Activated T-helper 1 cell treated with anti-CD3 and anti-CD28 coated beads, Interleukin-12 subunit alpha, Interleukin-12 subunit beta, Interleukin-2, Interleukin-4 antibody, amounts not matched to agents 30 ng/mL and 10 ng/mL and 1 ng/mL, durations not matched to agents 14 hours and 24 hours and 36 hours (primary cell): ENCODE results near the gene L1CAM. TPM values are rescaled to one million over a fixed set of nuclear protein-coding genes. Genes with fewer than 3 reads are reported as not detected.

Source experiments
- DNase-seq: peaks from one replicate; pipeline ENCODE4 v3.0.0; 2021; ENCODE audit warnings: low spot score
- H3K27ac Mint-ChIP-seq: one replicate; pipeline ENCODE4 v1.8.0; 2021; ENCODE audit warnings: mild to moderate bottlenecking, mixed read lengths
- H3K27me3 Mint-ChIP-seq: one replicate; pipeline ENCODE4 v1.8.0; 2022; ENCODE audit warnings: mild to moderate bottlenecking, moderate library complexity, mixed read lengths; ENCODE audit not compliant: insufficient read depth
- H3K36me3 Mint-ChIP-seq: one replicate; pipeline ENCODE4 v1.8.0; 2021; ENCODE audit warnings: low read depth, mixed read lengths
- H3K4me1 Mint-ChIP-seq: one replicate; pipeline ENCODE4 v1.8.0; 2021; ENCODE audit warnings: low read depth, mixed read lengths
- H3K4me3 Mint-ChIP-seq: one replicate; pipeline ENCODE4 v1.8.0; 2021; ENCODE audit warnings: mild to moderate bottlenecking, moderate library complexity, mixed read lengths
- H3K9me3 Mint-ChIP-seq: one replicate; pipeline ENCODE4 v1.8.0; 2021; ENCODE audit warnings: mixed read lengths
- intact Hi-C: fragments of 100-400 bp; cut with micrococcal nuclease; formaldehyde crosslinking; loops from one replicate; pipeline ENCODE4 v1.15.1; 2024
- total RNA-seq: library from RNA; stranded (reverse); gene quantifications from 2 replicates; pipeline ENCODE4 v1.2.3, GENCODE V29; 2022

L1CAM gene
- total RNA-seq, 1 donor from 2014 or later = 1.7 TPM

- Mint-ChIP-seq H3K27me3 (peaks cover 31% of the 10 kb centered on the region), H3K4me3 (no peak within 1 kb of the TSS), H3K27ac (no peak within 1 kb of the TSS), H3K36me3 (no peaks in the 10 kb centered on the region), H3K4me1 (no peaks in the 10 kb centered on the region), H3K9me3 (no peaks in the 10 kb centered on the region)
- no peak for DNase-seq
- intact Hi-C loops = loop anchor here (5.0 kb wide), 1 partner anchor 72 kb away; the partner anchor contains the start of gene AVPR2
Measured at GRCh38 chrX:153829799-153830639, 56.0 kb downstream of the L1CAM start, which contains the start of gene PDZD4. PDZD4 (minus strand) TSS chrX:153830544; CDS start chrX:153830298, 246 bp downstream.

- no peak overlapping the region for H3K4me3 Mint-ChIP-seq
- no peak for DNase-seq
- H3K4me1 Mint-ChIP-seq = no peaks in the 10 kb centered on the region
- no peak overlapping the region for H3K27ac Mint-ChIP-seq
- no peaks in the 10 kb centered on the region for H3K9me3 Mint-ChIP-seq
- intact Hi-C loops = loop anchor here (5.0 kb wide), 1 partner anchor 73 kb away; the partner anchor contains the start of gene AVPR2
- H3K36me3 Mint-ChIP-seq = no peaks in the 10 kb centered on the region
- peaks cover 32% of the 10 kb centered on the region for H3K27me3 Mint-ChIP-seq
Measured at GRCh38 chrX:153829549-153829798, 56.5 kb downstream of the L1CAM start.

GRCh38 chrX:153828723-153829548 is 57.0 kb downstream of the L1CAM start:
- Mint-ChIP-seq H3K36me3 (no peaks in the 10 kb centered on the region), H3K4me1 (no peaks in the 10 kb centered on the region), H3K27me3 (peaks cover 32% of the 10 kb centered on the region), H3K27ac (no peak overlapping the region), H3K4me3 (no peak overlapping the region), H3K9me3 (no peaks in the 10 kb centered on the region)
- DNase-seq = no peak
- intact Hi-C loops = loop anchor here (5.0 kb wide), 1 partner anchor 73 kb away; the partner anchor contains the start of gene AVPR2

- H3K4me3 Mint-ChIP-seq = no peak overlapping the region
- H3K4me1 Mint-ChIP-seq = no peaks in the 10 kb centered on the region
- DNase-seq = no peak
- H3K36me3 Mint-ChIP-seq = no peaks in the 10 kb centered on the region
- intact Hi-C loops = loop anchor here (5.0 kb wide), 1 partner anchor 74 kb away; the partner anchor contains the start of gene AVPR2
- no peak overlapping the region for H3K27ac Mint-ChIP-seq
- peaks cover 32% of the 10 kb centered on the region for H3K27me3 Mint-ChIP-seq
- no peaks in the 10 kb centered on the region for H3K9me3 Mint-ChIP-seq
Measured at GRCh38 chrX:153828308-153828707, 57.7 kb downstream of the L1CAM start.

DNA sequence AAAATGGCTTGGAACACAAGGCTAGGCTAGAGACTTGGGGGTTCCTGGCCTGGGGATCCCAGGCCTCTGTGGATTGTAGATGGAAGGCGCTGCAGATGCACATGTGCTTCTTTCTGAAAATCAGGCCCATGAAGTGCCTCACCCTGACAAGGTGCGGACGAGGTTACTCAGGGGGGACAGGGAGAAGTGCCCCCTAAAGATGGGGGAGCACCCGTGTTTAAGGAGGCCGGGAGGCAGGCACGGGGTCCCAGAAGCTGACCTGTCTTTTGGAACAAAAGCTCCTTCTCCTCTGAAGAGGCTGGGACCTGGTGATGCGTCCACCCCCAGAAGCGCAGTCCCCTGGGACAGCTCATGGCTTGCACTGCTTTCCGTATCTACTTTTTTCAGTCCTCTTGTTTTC is 58.1 kb downstream of the L1CAM start:
- H3K36me3 Mint-ChIP-seq = no peaks in the 10 kb centered on the region
- intact Hi-C loops = loop anchor here (5.0 kb wide), 1 partner anchor 74 kb away; the partner anchor contains the start of gene AVPR2
- H3K27ac Mint-ChIP-seq = no peak overlapping the region
- no peaks in the 10 kb centered on the region for H3K4me1 Mint-ChIP-seq
- no peak for DNase-seq
- H3K27me3 Mint-ChIP-seq = peaks cover 32% of the 10 kb centered on the region
- H3K4me3 Mint-ChIP-seq = no peak overlapping the region
- H3K9me3 Mint-ChIP-seq = no peaks in the 10 kb centered on the region

GRCh38 chrX:153827016-153827415 is 59.0 kb downstream of the L1CAM start:
- Mint-ChIP-seq H3K36me3 (no peaks in the 10 kb centered on the region), H3K27me3 (peaks cover 29% of the 10 kb centered on the region), H3K9me3 (no peaks in the 10 kb centered on the region), H3K27ac (no peak overlapping the region), H3K4me1 (peaks cover 8% of the 10 kb centered on the region), H3K4me3 (no peak overlapping the region)
- intact Hi-C loops = loop anchor here (5.0 kb wide), 1 partner anchor 75 kb away; the partner anchor contains the start of gene AVPR2
- DNase-seq = no peak

- no peak for DNase-seq
- intact Hi-C loops = loop anchor here (5.0 kb wide), 1 partner anchor 77 kb away; the partner anchor contains the start of gene AVPR2
- Mint-ChIP-seq H3K27ac (no peak overlapping the region), H3K36me3 (no peaks in the 10 kb centered on the region), H3K27me3 (peaks cover 23% of the 10 kb centered on the region), H3K4me3 (no peak overlapping the region), H3K9me3 (no peaks in the 10 kb centered on the region), H3K4me1 (peaks cover 9% of the 10 kb centered on the region)
Measured at GRCh38 chrX:153825042-153825441, 60.9 kb downstream of the L1CAM start.

GRCh38 chrX:153824348-153824747 is 61.6 kb downstream of the L1CAM start:
- H3K27ac Mint-ChIP-seq = no peak overlapping the region

DNA sequence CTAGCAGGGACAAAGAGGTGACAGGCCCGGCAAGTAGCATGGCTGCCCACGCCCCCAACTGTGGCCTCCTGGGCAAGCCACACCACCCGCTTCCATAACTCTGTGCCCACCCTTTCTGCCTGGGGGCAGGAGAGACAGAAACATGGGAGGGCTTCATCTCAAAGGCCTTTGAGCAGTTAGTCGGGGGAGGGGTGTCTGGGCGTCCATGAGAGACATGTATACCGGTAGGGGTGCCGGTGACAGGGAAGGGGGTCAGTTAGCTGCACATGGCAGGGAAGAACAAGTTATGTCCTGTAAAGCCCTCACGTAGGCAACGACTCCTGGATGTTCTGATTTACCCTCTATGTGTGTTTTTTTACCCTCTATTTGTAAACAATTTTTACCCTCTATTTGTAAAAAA is 64.9 kb downstream of the L1CAM start:
- peaks cover 21% of the 10 kb centered on the region for H3K27me3 Mint-ChIP-seq
- H3K4me3 Mint-ChIP-seq = no peak overlapping the region
- H3K36me3 Mint-ChIP-seq = no peaks in the 10 kb centered on the region
- intact Hi-C loops = no loop called here
- H3K4me1 Mint-ChIP-seq = peaks cover 23% of the 10 kb centered on the region
- no peak for DNase-seq
- no peaks in the 10 kb centered on the region for H3K9me3 Mint-ChIP-seq
- H3K27ac Mint-ChIP-seq = no peak overlapping the region

More at GRCh38 chrX:153824348-153824747, 61.6 kb downstream of the L1CAM start:
- H3K4me1 Mint-ChIP-seq = peaks cover 9% of the 10 kb centered on the region
- H3K9me3 Mint-ChIP-seq = no peaks in the 10 kb centered on the region
- peaks cover 27% of the 10 kb centered on the region for H3K27me3 Mint-ChIP-seq
- intact Hi-C loops = no loop called here
- no peak overlapping the region for H3K4me3 Mint-ChIP-seq
- no peaks in the 10 kb centered on the region for H3K36me3 Mint-ChIP-seq
- no peak for DNase-seq

- intact Hi-C loops = no loop called here
- Mint-ChIP-seq H3K36me3 (no peaks in the 10 kb centered on the region), H3K27me3 (peaks cover 21% of the 10 kb centered on the region), H3K4me3 (no peak overlapping the region), H3K9me3 (no peaks in the 10 kb centered on the region), H3K4me1 (peaks cover 23% of the 10 kb centered on the region), H3K27ac (no peak overlapping the region)
- DNase-seq = no peak
Measured at GRCh38 chrX:153820601-153821000, 65.4 kb downstream of the L1CAM start.

- no peak for DNase-seq
- intact Hi-C loops = loop anchor here (5.0 kb wide), 1 partner anchor 58 kb away; no protein-coding TSS in a partner anchor
- Mint-ChIP-seq H3K4me3 (no peak overlapping the region), H3K4me1 (peaks cover 23% of the 10 kb centered on the region), H3K9me3 (no peaks in the 10 kb centered on the region), H3K36me3 (no peaks in the 10 kb centered on the region), H3K27me3 (peaks cover 18% of the 10 kb centered on the region), H3K27ac (no peak overlapping the region)
Measured at GRCh38 chrX:153819384-153820040, 66.5 kb downstream of the L1CAM start.

- H3K4me3 Mint-ChIP-seq = no peak overlapping the region
- H3K27ac Mint-ChIP-seq = no peak overlapping the region
- H3K36me3 Mint-ChIP-seq = no peaks in the 10 kb centered on the region
- H3K4me1 Mint-ChIP-seq = peaks cover 23% of the 10 kb centered on the region
- no peaks in the 10 kb centered on the region for H3K9me3 Mint-ChIP-seq
- intact Hi-C loops = loop anchor here (5.0 kb wide), 1 partner anchor 59 kb away; no protein-coding TSS in a partner anchor
- DNase-seq = peak; percentile 49
- H3K27me3 Mint-ChIP-seq = peaks cover 19% of the 10 kb centered on the region
Measured at GRCh38 chrX:153818571-153819383, 67.2 kb downstream of the L1CAM start.
